Calu3 (cell line): ENCODE results near the gene CACNB4. TPM values are rescaled to one million over a fixed set of nuclear protein-coding genes. Genes with fewer than 3 reads are reported as not detected.

Experiments used
- BruUV-seq: library from RNA; stranded (reverse); fragments of 400-500 nt; replicated peaks from 2 replicates; lab custom pipeline; 2021; lab: Mats Ljungman, UMichigan
- CTCF ChIA-PET: fragments of 300-600 bp; sonication (Branson Sonifier 250); formaldehyde crosslinking; loops from one replicate; lab custom pipeline; 2022; ENCODE audit warnings: antibody characterized with exemption; lab: Charles Lee
- DNase-seq: peaks from one replicate; pipeline ENCODE4 v3.0.0; 2022
- H3K27ac Mint-ChIP-seq: one replicate; pipeline ENCODE4 v1.8.0; 2022; ENCODE audit warnings: mixed read lengths; ENCODE audit not compliant: unreplicated experiment
- H3K27me3 Mint-ChIP-seq: one replicate; pipeline ENCODE4 v1.8.0; 2022; ENCODE audit warnings: mixed read lengths; ENCODE audit not compliant: unreplicated experiment
- H3K36me3 Mint-ChIP-seq: one replicate; pipeline ENCODE4 v1.8.0; 2022; ENCODE audit warnings: mild to moderate bottlenecking, moderate library complexity, mixed read lengths; ENCODE audit not compliant: insufficient read depth, unreplicated experiment
- H3K4me1 Mint-ChIP-seq: one replicate; pipeline ENCODE4 v1.8.0; 2022; ENCODE audit warnings: mild to moderate bottlenecking, low read depth, mixed read lengths; ENCODE audit not compliant: unreplicated experiment
- H3K4me3 Mint-ChIP-seq: one replicate; pipeline ENCODE4 v1.8.0; 2022; ENCODE audit warnings: mild to moderate bottlenecking, low read depth, moderate library complexity, mixed read lengths; ENCODE audit not compliant: unreplicated experiment
- H3K9me3 Mint-ChIP-seq: one replicate; pipeline ENCODE4 v1.8.0; 2022; ENCODE audit warnings: low read depth, mixed read lengths; ENCODE audit not compliant: unreplicated experiment
- intact Hi-C: fragments of 100-400 bp; cut with micrococcal nuclease; formaldehyde crosslinking; loops from one replicate; pipeline ENCODE4 v1.10.0; 2022; ENCODE audit not compliant: unreplicated experiment
- total RNA-seq: library from RNA; stranded (reverse); gene quantifications from 2 replicates; pipeline ENCODE4 v1.2.3, GENCODE V29; 2022
- TF ChIP-seq, protein P1 (sequence below): fragments of 200-600 bp; IDR thresholded peaks from one replicate; pipeline ENCODE4 v1.8.0; 2022; ENCODE audit warnings: antibody characterized with exemption; ENCODE audit not compliant: unreplicated experiment

The CACNB4 gene
- total RNA-seq, 1 experiment from 2014 or later, result 0.33 TPM

DNA sequence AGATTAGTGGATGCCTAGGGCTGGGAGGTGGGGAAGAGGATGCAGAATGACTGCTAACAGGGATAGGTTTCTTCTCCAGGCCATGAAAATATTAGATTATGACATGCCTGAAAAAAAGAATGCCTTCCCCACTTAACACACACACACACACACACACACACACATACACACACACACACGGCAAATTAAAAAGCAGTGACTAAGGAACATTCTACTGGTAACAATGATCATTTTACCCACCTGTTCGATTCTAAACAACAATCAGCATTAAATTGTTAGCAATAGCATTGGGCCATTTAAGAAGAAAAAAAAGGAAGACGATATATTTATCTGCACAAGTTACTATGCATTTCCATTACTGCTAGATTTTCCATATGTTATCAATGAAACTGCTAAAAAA, 10.8 kb downstream of the CACNB4 start:
- CTCF ChIA-PET, result no interaction called here
- Mint-ChIP-seq H3K27me3 (peaks cover 24% of the 10 kb centered on the region), H3K4me3 (no peak overlapping the region), H3K4me1 (no peaks in the 10 kb centered on the region), H3K27ac (no peak overlapping the region), H3K36me3 (no peaks in the 10 kb centered on the region), H3K9me3 (no peaks in the 10 kb centered on the region)
- BruUV-seq, result no TSS peak
- intact Hi-C loops, result no loop called here
- DNase-seq, result no peak
- TF ChIP-seq, protein P1, sequence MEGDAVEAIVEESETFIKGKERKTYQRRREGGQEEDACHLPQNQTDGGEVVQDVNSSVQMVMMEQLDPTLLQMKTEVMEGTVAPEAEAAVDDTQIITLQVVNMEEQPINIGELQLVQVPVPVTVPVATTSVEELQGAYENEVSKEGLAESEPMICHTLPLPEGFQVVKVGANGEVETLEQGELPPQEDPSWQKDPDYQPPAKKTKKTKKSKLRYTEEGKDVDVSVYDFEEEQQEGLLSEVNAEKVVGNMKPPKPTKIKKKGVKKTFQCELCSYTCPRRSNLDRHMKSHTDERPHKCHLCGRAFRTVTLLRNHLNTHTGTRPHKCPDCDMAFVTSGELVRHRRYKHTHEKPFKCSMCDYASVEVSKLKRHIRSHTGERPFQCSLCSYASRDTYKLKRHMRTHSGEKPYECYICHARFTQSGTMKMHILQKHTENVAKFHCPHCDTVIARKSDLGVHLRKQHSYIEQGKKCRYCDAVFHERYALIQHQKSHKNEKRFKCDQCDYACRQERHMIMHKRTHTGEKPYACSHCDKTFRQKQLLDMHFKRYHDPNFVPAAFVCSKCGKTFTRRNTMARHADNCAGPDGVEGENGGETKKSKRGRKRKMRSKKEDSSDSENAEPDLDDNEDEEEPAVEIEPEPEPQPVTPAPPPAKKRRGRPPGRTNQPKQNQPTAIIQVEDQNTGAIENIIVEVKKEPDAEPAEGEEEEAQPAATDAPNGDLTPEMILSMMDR, result no peak

DNA sequence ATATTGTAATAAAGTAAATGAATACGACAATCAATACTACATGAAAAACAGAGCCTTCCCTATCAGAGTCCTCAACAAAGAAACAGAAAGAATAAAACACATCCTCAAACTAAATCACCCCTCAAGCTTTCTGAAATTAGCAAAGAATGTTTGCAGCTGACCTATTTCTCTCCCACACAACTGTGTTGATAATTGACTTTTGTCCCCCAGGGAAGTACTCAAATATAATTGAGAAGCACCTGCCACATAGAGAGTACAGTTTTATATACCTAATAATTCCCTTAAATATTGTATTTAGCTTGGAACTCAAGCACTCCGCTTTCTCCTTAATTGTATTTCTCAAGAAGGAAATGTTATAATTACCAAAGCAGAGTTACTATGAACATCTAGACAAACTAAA, 12.6 kb downstream of the CACNB4 start:
- H3K4me3 Mint-ChIP-seq, result no peak overlapping the region
- CTCF ChIA-PET, result no interaction called here
- BruUV-seq, result no TSS peak

DNA sequence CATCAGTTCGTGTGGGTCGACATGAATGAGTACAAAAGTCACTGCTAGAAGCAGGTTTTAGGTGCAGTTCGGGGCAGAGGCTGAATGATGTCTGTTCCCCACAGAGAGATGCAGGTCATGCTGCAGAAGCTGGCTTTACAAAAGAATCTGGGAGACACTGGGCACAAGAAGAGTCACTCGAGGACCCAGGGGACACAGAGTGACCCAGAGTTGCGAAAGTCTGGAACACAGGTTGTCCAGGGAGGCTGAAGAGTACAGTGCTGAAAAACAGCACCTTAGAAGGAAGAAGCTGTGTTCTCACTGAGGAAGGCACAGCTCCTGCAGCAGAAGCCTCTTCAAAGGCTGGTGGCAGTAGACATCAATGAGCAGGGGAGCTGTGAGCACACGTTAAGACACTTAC, 14.8 kb downstream of the CACNB4 start:
- no peak overlapping the region for H3K27ac Mint-ChIP-seq

More for the DNA sequence above, 12.6 kb downstream of the CACNB4 start:
- no peaks in the 10 kb centered on the region for H3K4me1 Mint-ChIP-seq
- DNase-seq, result no peak
- TF ChIP-seq, protein P1, result no peak
- peaks cover 24% of the 10 kb centered on the region for H3K27me3 Mint-ChIP-seq
- no peaks in the 10 kb centered on the region for H3K36me3 Mint-ChIP-seq
- intact Hi-C loops, result no loop called here
- no peaks in the 10 kb centered on the region for H3K9me3 Mint-ChIP-seq
- no peak overlapping the region for H3K27ac Mint-ChIP-seq

DNA sequence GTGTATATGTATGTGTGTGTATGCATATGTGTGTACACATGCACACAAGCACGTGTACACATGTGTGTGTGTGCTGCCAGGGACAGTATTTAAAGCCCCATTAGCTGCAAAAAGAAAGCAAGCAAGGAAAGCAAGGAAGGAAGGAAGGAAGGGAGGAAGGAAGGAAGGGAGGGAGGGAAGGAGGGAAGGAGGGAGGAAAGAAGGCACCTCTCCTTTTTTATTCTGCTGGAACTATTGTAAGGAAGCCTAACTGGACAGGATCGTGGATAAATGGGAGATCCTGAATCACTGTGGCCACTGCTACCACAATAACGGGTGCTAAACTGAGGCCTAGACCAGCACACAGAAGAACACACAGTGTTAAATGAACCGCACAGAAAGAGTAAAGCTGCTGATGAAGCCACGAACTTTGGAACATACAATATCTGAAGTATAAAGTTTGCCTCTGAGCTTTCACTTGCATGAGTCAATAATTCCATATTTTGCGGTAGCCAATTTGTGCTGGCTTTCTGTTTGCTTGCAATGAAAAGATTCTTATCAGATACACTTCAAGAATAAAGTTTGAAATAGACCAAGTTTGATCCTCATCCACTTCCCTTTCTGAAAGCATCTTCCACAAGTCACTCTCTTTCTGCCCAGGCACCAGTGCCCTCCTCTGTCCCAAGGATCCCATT, 15.5 kb downstream of the CACNB4 start:
- no peak for DNase-seq
- Mint-ChIP-seq H3K27me3 (peaks cover 10% of the 10 kb centered on the region), H3K36me3 (no peaks in the 10 kb centered on the region), H3K4me1 (no peaks in the 10 kb centered on the region), H3K27ac (no peak overlapping the region), H3K4me3 (no peak overlapping the region), H3K9me3 (no peaks in the 10 kb centered on the region)
- CTCF ChIA-PET, result interaction anchor here (0.9 kb wide), 1 partner anchor 11 kb away, joined by 3 read pairs; no protein-coding TSS in a partner anchor
- TF ChIP-seq, protein P1, result no peak
- no TSS peak for BruUV-seq
- intact Hi-C loops, result no loop called here

More for the DNA sequence above, 14.8 kb downstream of the CACNB4 start:
- intact Hi-C loops, result no loop called here
- BruUV-seq, result no TSS peak
- TF ChIP-seq, protein P1, result no peak
- H3K27me3 Mint-ChIP-seq, result peaks cover 17% of the 10 kb centered on the region
- no peak for DNase-seq
- CTCF ChIA-PET, result interaction anchor here (0.9 kb wide), 1 partner anchor 11 kb away, joined by 3 read pairs; no protein-coding TSS in a partner anchor
- no peak overlapping the region for H3K4me3 Mint-ChIP-seq
- H3K36me3 Mint-ChIP-seq, result no peaks in the 10 kb centered on the region
- H3K9me3 Mint-ChIP-seq, result no peaks in the 10 kb centered on the region
- H3K4me1 Mint-ChIP-seq, result no peaks in the 10 kb centered on the region
